ENCODE measurements around the gene LRRC18. TPM values are rescaled to one million over a fixed set of nuclear protein-coding genes. Genes with fewer than 3 reads are reported as not detected.

Gene LRRC18
- total and polyA plus RNA-seq, 7 experiments from 2014 or later: not detected

DNA sequence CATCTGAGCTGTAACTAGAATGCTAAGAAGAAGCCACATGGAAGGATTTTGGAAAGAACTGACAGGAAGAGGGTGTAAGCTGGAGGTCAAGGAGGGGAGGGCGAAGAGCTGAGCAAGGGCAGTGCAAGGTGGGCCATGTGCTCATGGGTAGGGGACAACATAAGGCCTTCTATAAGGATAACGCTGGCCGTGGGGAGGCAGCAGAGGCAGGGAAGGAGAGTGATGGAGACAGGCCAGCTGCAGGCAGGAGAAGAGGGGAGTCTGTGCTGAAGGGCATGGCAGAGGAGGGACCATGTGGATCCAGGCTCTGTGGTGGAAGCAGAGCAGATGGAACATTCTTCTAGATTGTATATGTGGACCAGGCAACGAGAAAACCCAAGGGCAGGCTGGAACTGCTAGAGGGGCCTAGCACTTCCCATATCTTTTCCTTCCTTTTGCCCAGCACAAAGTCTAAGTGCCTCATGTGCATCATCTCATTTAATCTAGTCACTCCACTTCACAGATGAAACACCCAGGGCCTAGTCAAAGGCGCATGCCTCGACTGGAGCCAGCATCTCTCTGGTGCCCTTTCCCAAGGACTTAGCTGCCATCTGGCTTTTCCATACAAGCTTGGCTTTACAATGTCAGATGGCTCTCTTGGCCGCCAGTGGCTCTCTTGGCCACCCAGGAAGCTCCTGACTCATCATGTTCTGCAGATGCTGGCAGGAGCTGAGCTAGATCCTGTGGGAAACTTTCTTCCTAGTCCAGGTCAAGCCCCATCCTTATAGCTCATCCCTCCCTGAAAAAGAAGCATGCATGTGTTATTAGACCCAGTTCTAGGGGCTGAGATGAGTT, 6.6 kb downstream of the LRRC18 start:
- Histone ChIP-seq H3K27ac (ENCODE audit: low read depth, low read length) (no peak overlapping the region), H3K4me1 (ENCODE audit: control insufficient read depth in 2 of 2, insufficient read depth in 2 of 2, low read length in 2 of 2) (no peaks in the 10 kb centered on the region), H3K9me3 (ENCODE audit: control insufficient read depth in 2 of 3, low read length in 3 of 3) (no peaks in the 10 kb centered on the region), H3K36me3 (ENCODE audit: control insufficient read depth in 2 of 3, insufficient read depth in 3 of 3, low read length in 3 of 3) (no peaks in the 10 kb centered on the region), H3K4me3 (ENCODE audit: low read length) (no peak overlapping the region), H3K27me3 (ENCODE audit: control insufficient read depth in 2 of 2, insufficient read depth in 2 of 2, low read length in 2 of 2) (no peaks in the 10 kb centered on the region)
- DNase-seq: no peak
- CTCF ChIA-PET: no interaction called here
- Mint-ChIP-seq H3K9me3 (no peaks in the 10 kb centered on the region), H3K27ac (no peak overlapping the region), H3K27me3 (peaks cover 0 to 4% (median 0%) of the 10 kb centered on the region in 5 donors), H3K4me1 (peaks cover 0 to 1% (median 0%) of the 10 kb centered on the region in 7 donors), H3K4me3 (no peak overlapping the region), H3K36me3 (no peaks in the 10 kb centered on the region)
- ATAC-seq: no peak
- intact Hi-C loops (cut with micrococcal nuclease): no loop called here
- POLR2A ChIA-PET: no interaction called here

DNA sequence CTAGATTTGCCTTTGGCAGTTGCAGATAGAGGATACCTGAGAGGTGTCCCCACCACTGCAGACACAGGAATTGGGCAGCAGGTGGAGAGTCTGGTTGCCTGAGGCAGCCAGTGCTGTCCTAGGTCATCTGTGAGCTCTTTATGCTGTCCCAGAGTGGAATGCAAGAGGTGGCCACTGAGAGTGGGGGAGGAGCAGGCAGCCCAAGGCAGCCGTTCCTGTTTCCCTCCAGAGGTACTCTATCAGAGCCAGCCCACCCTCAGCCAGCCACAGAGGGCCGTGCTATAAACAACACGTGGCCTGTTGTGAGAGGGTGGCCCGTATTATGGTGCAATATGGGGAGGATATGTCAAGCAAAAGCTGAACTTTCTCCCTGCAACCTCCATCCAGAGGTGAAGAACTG, 8.5 kb downstream of the LRRC18 start:
- Mint-ChIP-seq H3K27ac (no peak overlapping the region), H3K36me3 (no peaks in the 10 kb centered on the region), H3K27me3 (peaks cover 0 to 4% (median 0%) of the 10 kb centered on the region in 5 donors), H3K4me1 (peaks cover 0 to 1% (median 0%) of the 10 kb centered on the region in 7 donors), H3K9me3 (no peaks in the 10 kb centered on the region), H3K4me3 (no peak overlapping the region)
- ATAC-seq: no peak
- Histone ChIP-seq H3K4me3 (ENCODE audit: low read length) (no peak overlapping the region), H3K4me1 (ENCODE audit: control insufficient read depth in 2 of 2, insufficient read depth in 2 of 2, low read length in 2 of 2) (no peaks in the 10 kb centered on the region), H3K9me3 (ENCODE audit: control insufficient read depth in 2 of 3, low read length in 3 of 3) (no peaks in the 10 kb centered on the region), H3K27ac (ENCODE audit: low read depth, low read length) (no peak overlapping the region), H3K27me3 (ENCODE audit: control insufficient read depth in 2 of 2, insufficient read depth in 2 of 2, low read length in 2 of 2) (no peaks in the 10 kb centered on the region), H3K36me3 (ENCODE audit: control insufficient read depth in 2 of 3, insufficient read depth in 3 of 3, low read length in 3 of 3) (no peaks in the 10 kb centered on the region)
- intact Hi-C loops (cut with micrococcal nuclease): no loop called here
- ChIA-PET CTCF (no interaction called here), POLR2A (no interaction called here)
- no peak for DNase-seq

DNA sequence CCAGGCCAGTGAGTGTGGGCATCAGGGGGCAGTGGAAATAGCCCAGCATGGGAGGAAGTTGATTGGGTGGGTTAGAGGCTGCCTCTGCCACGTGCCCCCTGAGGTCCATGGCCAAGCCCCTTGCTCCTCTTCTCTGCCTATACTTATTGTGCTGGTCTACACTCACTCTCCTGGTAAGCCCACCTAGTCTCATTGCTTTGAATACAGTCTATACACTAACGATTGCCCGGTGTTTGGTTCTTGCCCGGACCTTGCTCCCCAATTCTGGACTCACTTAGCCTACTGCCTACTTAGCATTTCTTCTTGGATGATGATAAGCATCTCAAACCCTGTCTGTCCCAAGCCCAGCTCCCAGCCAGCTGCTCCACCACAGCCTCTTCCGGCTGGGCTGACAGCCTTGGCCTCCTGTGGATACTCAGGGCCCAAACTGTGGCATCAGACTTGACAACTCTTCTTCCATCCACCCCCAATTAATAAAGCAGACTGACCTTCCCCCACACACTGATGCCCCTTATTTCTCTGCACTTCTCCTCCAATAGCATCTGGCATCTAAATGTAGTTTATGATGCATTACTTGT, 10.1 kb downstream of the LRRC18 start:
- ChIA-PET CTCF (no interaction called here), POLR2A (no interaction called here)
- H3K4me1 ChIP-seq (ENCODE audit: control insufficient read depth in 2 of 2, insufficient read depth in 2 of 2, low read length in 2 of 2): no peaks in the 10 kb centered on the region
- H3K36me3 Mint-ChIP-seq: no peaks in the 10 kb centered on the region
- H3K27ac Mint-ChIP-seq: no peak overlapping the region
- no peak overlapping the region for H3K27ac ChIP-seq (ENCODE audit: low read depth, low read length)
- intact Hi-C loops (cut with micrococcal nuclease): no loop called here
- peaks cover 0 to 4% (median 0%) of the 10 kb centered on the region in 5 donors for H3K27me3 Mint-ChIP-seq
- H3K4me3 ChIP-seq (ENCODE audit: low read length): no peak overlapping the region
- H3K4me3 Mint-ChIP-seq: no peak overlapping the region
- DNase-seq: no peak
- H3K4me1 Mint-ChIP-seq: peaks cover 0 to 1% (median 0%) of the 10 kb centered on the region in 7 donors
- H3K9me3 Mint-ChIP-seq: no peaks in the 10 kb centered on the region
- ATAC-seq: no peak
- H3K9me3 ChIP-seq (ENCODE audit: control insufficient read depth in 2 of 3, low read length in 3 of 3): no peaks in the 10 kb centered on the region
- no peaks in the 10 kb centered on the region for H3K36me3 ChIP-seq (ENCODE audit: control insufficient read depth in 2 of 3, insufficient read depth in 3 of 3, low read length in 3 of 3)
- H3K27me3 ChIP-seq (ENCODE audit: control insufficient read depth in 2 of 2, insufficient read depth in 2 of 2, low read length in 2 of 2): no peaks in the 10 kb centered on the region

DNA sequence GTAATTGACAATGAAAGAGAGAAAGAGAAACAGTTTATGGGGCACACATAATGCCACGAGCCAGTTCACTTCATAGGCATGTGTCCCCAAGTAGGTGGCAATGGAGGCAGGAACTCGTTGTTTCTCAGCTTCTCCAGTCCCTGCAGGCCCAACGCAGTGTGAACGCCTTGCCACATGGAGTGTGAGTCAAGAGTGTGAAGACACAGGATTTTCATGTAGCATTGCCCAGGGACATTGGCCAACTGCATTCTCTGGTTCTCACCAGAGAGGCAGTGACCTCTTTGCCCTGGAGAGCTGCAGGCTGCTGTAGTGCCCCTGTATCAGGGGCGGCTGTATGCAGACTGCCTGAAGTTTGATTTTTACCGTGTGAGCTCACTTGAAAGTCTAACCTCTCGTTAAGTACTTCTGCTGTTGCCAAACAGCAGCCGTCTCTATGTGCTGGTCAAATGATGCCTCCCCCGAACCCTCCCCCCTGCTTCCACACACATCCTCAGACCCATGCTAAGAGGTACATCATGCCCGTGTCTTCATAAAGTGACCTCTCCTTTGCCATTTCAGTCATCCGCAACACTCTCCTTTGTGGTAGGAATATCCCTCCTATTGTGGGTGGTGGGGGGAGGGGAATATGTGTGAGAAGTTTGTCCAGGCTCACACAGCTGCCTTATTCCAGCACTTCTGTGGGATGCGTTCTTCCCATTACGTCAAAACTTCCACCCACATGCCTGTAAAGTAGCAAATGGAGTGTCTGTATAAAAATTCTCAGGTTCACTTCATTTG, 12.7 kb downstream of the LRRC18 start:
- no peak for ATAC-seq
- H3K4me1 Mint-ChIP-seq: peaks cover 0 to 1% (median 0%) of the 10 kb centered on the region in 7 donors
- DNase-seq: no peak
- no peaks in the 10 kb centered on the region for H3K27me3 ChIP-seq (ENCODE audit: control insufficient read depth in 2 of 2, insufficient read depth in 2 of 2, low read length in 2 of 2)
- H3K27ac ChIP-seq (ENCODE audit: low read depth, low read length): no peak overlapping the region
- no peaks in the 10 kb centered on the region for H3K4me1 ChIP-seq (ENCODE audit: control insufficient read depth in 2 of 2, insufficient read depth in 2 of 2, low read length in 2 of 2)
- POLR2A ChIA-PET: no interaction called here
- CTCF ChIA-PET: interaction anchor here (0.6 kb wide), 1 partner anchor 54 kb away, joined by 4 read pairs; no protein-coding TSS in a partner anchor
- no peaks in the 10 kb centered on the region for H3K9me3 Mint-ChIP-seq
- intact Hi-C loops (cut with micrococcal nuclease): no loop called here
- peaks cover 0 to 4% (median 0%) of the 10 kb centered on the region in 5 donors for H3K27me3 Mint-ChIP-seq
- H3K9me3 ChIP-seq (ENCODE audit: control insufficient read depth in 2 of 3, low read length in 3 of 3): no peaks in the 10 kb centered on the region
- H3K36me3 ChIP-seq (ENCODE audit: control insufficient read depth in 2 of 3, insufficient read depth in 3 of 3, low read length in 3 of 3): no peaks in the 10 kb centered on the region
- no peak overlapping the region for H3K4me3 Mint-ChIP-seq
- H3K27ac Mint-ChIP-seq: no peak overlapping the region
- no peak overlapping the region for H3K4me3 ChIP-seq (ENCODE audit: low read length)
- H3K36me3 Mint-ChIP-seq: no peaks in the 10 kb centered on the region

DNA sequence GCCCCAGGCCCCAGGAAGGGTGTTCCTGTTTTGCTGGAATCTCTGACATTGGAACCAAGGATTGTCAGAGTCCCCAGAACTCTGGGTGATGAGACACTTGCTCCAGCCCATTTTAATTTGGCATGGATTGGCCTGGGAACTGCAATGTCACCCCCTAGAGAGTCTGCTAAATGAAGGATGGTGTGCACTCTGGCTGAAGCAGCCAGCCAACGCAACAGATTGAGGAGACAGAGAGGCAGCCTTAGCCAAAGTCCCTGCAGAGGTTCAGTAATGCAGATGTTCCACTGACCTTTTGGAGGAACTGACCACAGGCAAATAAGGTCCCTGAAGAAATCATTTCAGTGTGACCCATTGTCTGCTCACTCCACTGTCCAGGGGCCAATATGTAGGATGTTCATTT, 13.4 kb downstream of the LRRC18 start:
- H3K36me3 Mint-ChIP-seq: no peaks in the 10 kb centered on the region
- H3K4me3 Mint-ChIP-seq: no peak overlapping the region
- H3K4me1 Mint-ChIP-seq: peaks cover 0 to 1% (median 0%) of the 10 kb centered on the region in 7 donors
- no peaks in the 10 kb centered on the region for H3K9me3 Mint-ChIP-seq
- ChIA-PET POLR2A (no interaction called here), CTCF (no interaction called here)
- Histone ChIP-seq H3K4me3 (ENCODE audit: low read length) (no peak overlapping the region), H3K9me3 (ENCODE audit: control insufficient read depth in 2 of 3, low read length in 3 of 3) (no peaks in the 10 kb centered on the region), H3K36me3 (ENCODE audit: control insufficient read depth in 2 of 3, insufficient read depth in 3 of 3, low read length in 3 of 3) (no peaks in the 10 kb centered on the region), H3K27me3 (ENCODE audit: control insufficient read depth in 2 of 2, insufficient read depth in 2 of 2, low read length in 2 of 2) (no peaks in the 10 kb centered on the region), H3K27ac (ENCODE audit: low read depth, low read length) (no peak overlapping the region), H3K4me1 (ENCODE audit: control insufficient read depth in 2 of 2, insufficient read depth in 2 of 2, low read length in 2 of 2) (no peaks in the 10 kb centered on the region)
- no peak for ATAC-seq
- intact Hi-C loops (cut with micrococcal nuclease): no loop called here
- H3K27ac Mint-ChIP-seq: no peak overlapping the region
- peaks cover 0 to 4% (median 0%) of the 10 kb centered on the region in 5 donors for H3K27me3 Mint-ChIP-seq
- DNase-seq: no peak

DNA sequence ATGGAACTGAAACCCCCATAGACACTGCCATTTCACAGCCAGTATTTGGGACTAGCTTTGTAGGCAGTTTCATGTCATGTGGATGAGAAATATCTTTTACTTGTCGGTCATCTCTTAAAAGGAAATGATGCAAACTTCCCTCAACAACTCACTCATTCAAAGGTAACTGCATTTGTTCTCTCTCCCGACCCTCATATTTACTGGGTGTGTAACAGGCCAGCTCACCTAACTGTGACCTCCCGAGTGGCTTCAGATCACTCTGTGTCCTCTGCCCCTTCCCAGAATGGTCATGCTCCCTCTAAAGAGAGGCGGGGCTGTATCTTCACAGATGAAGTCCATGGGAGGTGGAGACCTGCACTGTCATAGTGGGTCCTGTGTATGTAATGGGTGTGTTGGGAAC, 14.7 kb downstream of the LRRC18 start:
- Histone ChIP-seq H3K27ac (ENCODE audit: low read depth, low read length) (no peak overlapping the region), H3K9me3 (ENCODE audit: control insufficient read depth in 2 of 3, low read length in 3 of 3) (no peaks in the 10 kb centered on the region), H3K4me3 (ENCODE audit: low read length) (no peak overlapping the region), H3K27me3 (ENCODE audit: control insufficient read depth in 2 of 2, insufficient read depth in 2 of 2, low read length in 2 of 2) (no peaks in the 10 kb centered on the region), H3K4me1 (ENCODE audit: control insufficient read depth in 2 of 2, insufficient read depth in 2 of 2, low read length in 2 of 2) (no peaks in the 10 kb centered on the region), H3K36me3 (ENCODE audit: control insufficient read depth in 2 of 3, insufficient read depth in 3 of 3, low read length in 3 of 3) (no peaks in the 10 kb centered on the region)
- no peaks in the 10 kb centered on the region for H3K36me3 Mint-ChIP-seq
- H3K4me1 Mint-ChIP-seq: no peaks in the 10 kb centered on the region
- no peak for ATAC-seq
- H3K27me3 Mint-ChIP-seq: peaks cover 0 to 4% (median 0%) of the 10 kb centered on the region in 5 donors
- no peak overlapping the region for H3K4me3 Mint-ChIP-seq
- ChIA-PET CTCF (interaction anchor here (0.6 kb wide), 1 partner anchor 263 kb away, joined by 6 read pairs; no protein-coding TSS in a partner anchor), POLR2A (interaction anchor here (0.5 kb wide), 1 partner anchor 40 kb away, joined by 3 read pairs; no protein-coding TSS in a partner anchor)
- intact Hi-C loops (cut with micrococcal nuclease): no loop called here
- DNase-seq: no peak
- no peaks in the 10 kb centered on the region for H3K9me3 Mint-ChIP-seq
- H3K27ac Mint-ChIP-seq: no peak overlapping the region
